Melanocyte of skin (primary cell): ENCODE data around the gene ZDHHC7. TPM values are rescaled to one million over a fixed set of nuclear protein-coding genes. Genes with fewer than 3 reads are reported as not detected.

Experiments
- total RNA-seq, 2 donors: library from RNA; depleted of rRNA; stranded (reverse); fragments of >200 nt; gene quantifications; 2 replicates each; pipeline ENCODE4 v1.2.3, GENCODE V29; 2012

ZDHHC7 gene, protein sequence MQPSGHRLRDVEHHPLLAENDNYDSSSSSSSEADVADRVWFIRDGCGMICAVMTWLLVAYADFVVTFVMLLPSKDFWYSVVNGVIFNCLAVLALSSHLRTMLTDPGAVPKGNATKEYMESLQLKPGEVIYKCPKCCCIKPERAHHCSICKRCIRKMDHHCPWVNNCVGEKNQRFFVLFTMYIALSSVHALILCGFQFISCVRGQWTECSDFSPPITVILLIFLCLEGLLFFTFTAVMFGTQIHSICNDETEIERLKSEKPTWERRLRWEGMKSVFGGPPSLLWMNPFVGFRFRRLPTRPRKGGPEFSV
- 100 to 1,000 TPM in 1 of 2 donors, 10 to 100 TPM in 1; 90.9 to 118 TPM for total RNA-seq

DNA sequence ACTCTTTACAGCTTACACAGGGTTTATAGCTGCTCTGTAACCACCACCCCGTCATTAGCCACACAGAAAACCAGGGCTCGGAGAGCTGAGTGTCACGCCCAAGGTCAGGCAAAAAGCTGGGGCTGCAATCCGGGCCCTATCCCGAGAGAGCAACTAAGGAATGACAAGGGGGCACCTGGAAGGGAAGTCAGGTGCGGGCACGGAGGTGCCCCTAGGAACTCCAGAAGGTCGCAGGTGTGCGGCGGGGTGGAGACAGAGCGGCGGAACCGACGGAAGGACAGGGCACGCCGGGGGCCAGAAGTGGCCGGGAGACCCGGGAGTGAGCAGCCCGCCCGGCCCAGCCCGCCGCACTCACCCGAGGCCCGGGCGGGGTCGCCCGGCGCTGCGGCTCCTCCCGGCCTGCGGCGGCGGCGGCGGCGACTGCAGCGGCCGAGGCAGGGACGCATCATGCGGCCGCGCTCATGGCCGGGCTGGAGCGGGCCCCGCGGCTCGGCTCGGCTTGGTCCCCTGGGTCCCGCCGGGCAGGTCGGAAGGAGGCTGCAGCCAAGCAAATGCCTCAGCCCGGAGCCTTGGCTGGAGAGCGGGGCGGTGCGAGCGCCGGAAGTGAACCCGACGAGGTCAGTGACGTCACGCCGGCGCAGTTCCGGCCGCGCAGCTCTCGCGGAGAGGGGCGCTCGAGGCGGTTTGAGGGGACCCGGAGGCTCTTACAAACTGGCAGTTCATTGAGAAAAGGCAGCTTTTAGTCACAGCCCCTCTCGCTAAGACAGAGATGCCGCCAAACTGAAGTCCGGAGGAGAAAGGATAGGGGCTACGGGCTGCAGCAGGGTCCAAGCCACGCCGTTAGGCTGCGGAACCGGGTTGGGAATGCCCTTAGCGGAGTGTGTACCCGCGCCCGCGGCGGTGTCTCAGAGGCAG lies at the start of gene ZDHHC7:
Gene ZDHHC7 (minus strand): TSS at position 605 of the 915 bp plus-strand sequence. CDS start 20,917 bp downstream, outside the sequence.

DNA sequence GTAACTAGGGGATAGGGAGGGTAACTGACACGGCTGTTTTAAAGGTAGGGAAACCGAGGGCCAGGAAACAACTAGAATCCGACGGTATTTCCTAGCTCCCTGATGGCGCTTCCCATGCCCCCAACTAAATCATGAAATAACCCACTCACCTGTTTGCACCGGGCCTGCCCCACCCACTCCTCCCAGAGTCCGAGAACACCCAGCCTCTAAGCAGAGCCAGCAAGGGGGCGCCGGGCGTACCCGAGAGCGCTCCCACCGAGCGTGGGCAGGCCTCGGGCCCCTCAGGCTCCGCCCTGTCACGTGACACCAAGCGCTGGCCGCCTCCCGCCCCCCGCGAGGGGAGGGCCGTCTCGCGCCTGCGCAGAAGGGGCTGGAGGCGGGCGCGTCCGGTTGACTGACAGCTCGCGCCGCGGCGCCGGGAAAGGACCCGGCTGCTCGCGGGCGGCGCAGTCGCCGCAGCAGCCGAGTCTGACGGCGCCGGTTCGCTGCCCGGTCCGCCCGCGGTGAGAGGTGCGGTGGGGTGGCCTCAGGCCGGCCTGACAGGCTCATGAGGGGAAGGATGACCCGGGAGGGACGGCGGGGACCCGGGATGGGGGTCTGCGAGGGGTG lies 16.1 kb upstream of the ZDHHC7 start, which contains the start of gene KIAA0513:
Gene KIAA0513 (plus strand): TSS at position 447 of the 609 bp plus-strand sequence. CDS start 39,277 bp downstream, outside the sequence.

Other genes starting within 250 kb of the ZDHHC7 start
- gene CRISPLD2, start 191.6 kb downstream of the ZDHHC7 start, total RNA-seq: 1 to 10 TPM; 2.7 to 3.1 TPM
- 10 to 100 TPM in 1 of 2 donors, 1 to 10 TPM in 1; 7.7 to 19.3 TPM for gene KIAA0513, start 16.3 kb upstream of the ZDHHC7 start, total RNA-seq
- not detected for gene CIBAR2, start 100.9 kb upstream of the ZDHHC7 start, total RNA-seq